IMR-90 (cell line): ENCODE results near the gene TOMM20L. TPM values are rescaled to one million over a fixed set of nuclear protein-coding genes. Genes with fewer than 3 reads are reported as not detected.

Experiments
- ATAC-seq: fragments of 200-7000 bp; cut with Tn5 transposase; 2 replicates; pipeline ENCODE4 v1.9.1; 2020; ENCODE audit warnings: low read depth, mild to moderate bottlenecking, moderate library complexity
- BruUV-seq: library from RNA; stranded (reverse); fragments of 400-500 nt; replicated peaks from 2 replicates; lab custom pipeline; 2021; lab: Mats Ljungman, UMichigan
- CTCF ChIA-PET: fragments of 300-600 bp; formaldehyde crosslinking; extraction: SDS; loops from one replicate; lab custom pipeline; 2021; ENCODE audit warnings: antibody characterized with exemption; lab: Yijun Ruan, JAX
- POLR2A ChIA-PET: fragments of 300-600 bp; sonication (Branson Sonifier 250); formaldehyde crosslinking; loops from one replicate; lab custom pipeline; 2022; ENCODE audit warnings: antibody characterized with exemption; ENCODE audit not compliant: unreplicated experiment; lab: Charles Lee
- DNase-seq: peaks from one replicate; pipeline ENCODE4 v3.0.0; 2013
- H2AFZ ChIP-seq: replicated peaks from 2 replicates; pipeline ENCODE3; 2013; ENCODE audit warnings: low read length, mild to moderate bottlenecking; ENCODE audit not compliant: poor library complexity
- H2AK5ac ChIP-seq: 2 replicates; pipeline ENCODE4 v1.6.1; 2013; ENCODE audit warnings: low read depth, low read length, inconsistent platforms
- H2AK9ac ChIP-seq: replicated peaks from 2 replicates; pipeline ENCODE3; 2013; ENCODE audit warnings: mild to moderate bottlenecking, low read depth, low read length, moderate library complexity; ENCODE audit not compliant: poor library complexity
- H2BK120ac ChIP-seq: 2 replicates; pipeline ENCODE4 v1.6.1; 2013; ENCODE audit warnings: low read depth, low read length, inconsistent platforms
- H2BK15ac ChIP-seq: 3 replicates; pipeline ENCODE4 v1.6.1; 2013; ENCODE audit warnings: low read depth, low read length, inconsistent platforms
- H2BK20ac ChIP-seq: 2 replicates; pipeline ENCODE4 v1.6.1; 2013; ENCODE audit warnings: low read depth, mild to moderate bottlenecking, inconsistent platforms, low read length, moderate library complexity
- H2BK5ac ChIP-seq: 2 replicates; pipeline ENCODE4 v1.6.1; 2013; ENCODE audit warnings: mild to moderate bottlenecking, low read depth, low read length, inconsistent platforms; ENCODE audit not compliant: poor library complexity, severe bottlenecking
- H3K14ac ChIP-seq: replicated peaks from 2 replicates; pipeline ENCODE4 v1.6.1; 2013; ENCODE audit warnings: low read depth, low read length, inconsistent platforms
- H3K18ac ChIP-seq: 2 replicates; pipeline ENCODE4 v1.6.1; 2013; ENCODE audit warnings: low read depth, low read length, control low read depth
- H3K23ac ChIP-seq: 2 replicates; pipeline ENCODE4 v1.6.1; 2013; ENCODE audit warnings: low read depth, low read length, inconsistent platforms
- H3K27ac ChIP-seq: 2 replicates; pipeline ENCODE4 v1.5.1; 2013; ENCODE audit warnings: mild to moderate bottlenecking, control low read depth, low read length; ENCODE audit not compliant: insufficient read depth
- H3K27me3 ChIP-seq: 2 replicates; pipeline ENCODE4 v1.6.1; 2013; ENCODE audit warnings: low read length; ENCODE audit not compliant: control insufficient read depth, insufficient read depth
- H3K36me3 ChIP-seq: 2 replicates; pipeline ENCODE4 v1.6.1; 2013; ENCODE audit warnings: low read length, mixed read lengths; ENCODE audit not compliant: control insufficient read depth, insufficient read depth
- H3K4ac ChIP-seq: 2 replicates; pipeline ENCODE4 v1.6.1; 2013; ENCODE audit warnings: low read depth, low read length, inconsistent platforms
- H3K4me1 ChIP-seq: 2 replicates; pipeline ENCODE4 v1.6.1; 2013; ENCODE audit warnings: low read length, mixed read lengths; ENCODE audit not compliant: control insufficient read depth, insufficient read depth
- H3K4me2 ChIP-seq: 2 replicates; pipeline ENCODE4 v1.6.1; 2013; ENCODE audit warnings: low read depth, mild to moderate bottlenecking, control low read depth, low read length, moderate library complexity
- H3K4me3 ChIP-seq: 2 replicates; pipeline ENCODE4 v1.5.1; 2013; ENCODE audit warnings: low read depth, mild to moderate bottlenecking, control low read depth, low read length, moderate library complexity; ENCODE audit not compliant: insufficient read depth
- H3K56ac ChIP-seq: 2 replicates; pipeline ENCODE4 v1.6.1; 2013; ENCODE audit warnings: low read length, inconsistent platforms; ENCODE audit not compliant: insufficient read depth; ENCODE audit errors: extremely low read depth
- H3K79me1 ChIP-seq, 2 experiments: 2 replicates each; pipeline ENCODE4 v1.6.1; 2013; ENCODE audit warnings: low read length in 2 of 2, inconsistent platforms in 1 of 2, low read depth in 1 of 2
- H3K9ac ChIP-seq: 2 replicates; pipeline ENCODE4 v1.6.1; 2013; ENCODE audit warnings: low read depth, low read length, control low read depth
- H3K9me1 ChIP-seq: 2 replicates; pipeline ENCODE4 v1.6.1; 2013; ENCODE audit warnings: low read length, inconsistent platforms; ENCODE audit not compliant: insufficient read depth
- H3K9me3 ChIP-seq: 2 replicates; pipeline ENCODE4 v1.6.1; 2013; ENCODE audit warnings: low read length; ENCODE audit not compliant: control insufficient read depth, insufficient read depth
- H4K20me1 ChIP-seq: 2 replicates; pipeline ENCODE4 v1.6.1; 2013; ENCODE audit warnings: low read length, inconsistent platforms; ENCODE audit not compliant: insufficient read depth
- H4K5ac ChIP-seq: 2 replicates; pipeline ENCODE4 v1.6.1; 2013; ENCODE audit warnings: mild to moderate bottlenecking, low read depth, low read length, control low read depth
- H4K8ac ChIP-seq, 2 experiments: 2 replicates each; pipeline ENCODE4 v1.6.1; 2013; ENCODE audit warnings: low read depth in 2 of 2, low read length in 2 of 2, control low read depth in 1 of 2, inconsistent platforms in 1 of 2
- H4K91ac ChIP-seq: 2 replicates; pipeline ENCODE4 v1.6.1; 2013; ENCODE audit warnings: low read depth, low read length, inconsistent platforms; ENCODE audit not compliant: insufficient read depth
- BHLHE40 ChIP-seq: fragments of 150-350 bp; IDR thresholded peaks from 2 replicates; pipeline ENCODE4 v1.6.1; 2016; ENCODE audit warnings: mild to moderate bottlenecking, low read depth, low read length
- CEBPB ChIP-seq: IDR thresholded peaks from 2 replicates; pipeline ENCODE4 v1.6.1; 2012; ENCODE audit warnings: low read depth, low read length, improper control_type of control experiment
- CHD1 ChIP-seq: IDR thresholded peaks from 2 replicates; pipeline ENCODE4 v1.6.1; 2012; ENCODE audit warnings: low read depth, low read length, improper control_type of control experiment
- CTCF ChIP-seq: conservative IDR thresholded peaks from 2 replicates; pipeline ENCODE4 v1.5.1; 2012; ENCODE audit warnings: mild to moderate bottlenecking, low read depth, low read length, improper control_type of control experiment
- MAZ ChIP-seq: IDR thresholded peaks from 2 replicates; pipeline ENCODE4 v1.6.1; 2012; ENCODE audit warnings: low read depth, mild to moderate bottlenecking, low read length, improper control_type of control experiment, moderate library complexity, borderline replicate concordance
- RAD21 ChIP-seq: IDR thresholded peaks from 2 replicates; pipeline ENCODE4 v1.6.1; 2012; ENCODE audit warnings: low read length, improper control_type of control experiment
- RCOR1 ChIP-seq: IDR thresholded peaks from 2 replicates; pipeline ENCODE4 v1.6.1; 2012; ENCODE audit warnings: mild to moderate bottlenecking, low read length, improper control_type of control experiment; ENCODE audit not compliant: insufficient replicate concordance
- SMC3 ChIP-seq: fragments of 150-350 bp; IDR thresholded peaks from 2 replicates; pipeline ENCODE4 v1.6.1; 2016; ENCODE audit warnings: low read depth, mild to moderate bottlenecking, antibody characterized with exemption, low read length, moderate library complexity
- USF2 ChIP-seq: fragments of 150-350 bp; IDR thresholded peaks from 2 replicates; pipeline ENCODE4 v1.6.1; 2017; ENCODE audit warnings: mild to moderate bottlenecking, antibody characterized with exemption, low read length, low read depth
- WGBS, 2 experiments: methylation state at CpG; one replicate each; pipeline versions ENCODE4 v1.1.5 to v1.1.7; 2013; ENCODE audit warnings: missing lambda C conversion rate in 2 of 2; ENCODE audit not compliant: insufficient read length in 1 of 2; ENCODE audit errors: extremely low coverage in 2 of 2; 5-methylcytosine and 5-hydroxymethylcytosine counted together
- dilution Hi-C: fragments of 300-500 bp; cut with HindIII; formaldehyde crosslinking; loops from one replicate; pipeline ENCODE4 v1.14.3; 2018; ENCODE audit warnings: low sequenced_read_pairs; ENCODE audit not compliant: unreplicated experiment
- in situ Hi-C: fragments of 300-500 bp; cut with MboI; formaldehyde crosslinking; loops from 3 replicates; pipeline ENCODE4 v1.14.3; 2019; ENCODE audit warnings: low sequenced_read_pairs, inconsistent platforms, mixed read lengths
- intact Hi-C: fragments of 100-400 bp; cut with micrococcal nuclease; formaldehyde crosslinking; loops from 2 replicates; pipeline ENCODE4 v1.10.0; 2022
- polyA plus RNA-seq, 3 experiments: library from polyadenylated mRNA; depleted of rRNA; stranded (reverse); fragments of >200 nt; gene quantifications; 2 replicates each; pipeline ENCODE4 v1.2.3, GENCODE V29; 2012; ENCODE audit warnings: low replicate concordance in 1 of 3
- total RNA-seq: library from RNA; depleted of rRNA; stranded (reverse); fragments of >200 nt; gene quantifications from 2 replicates; pipeline ENCODE4 v1.2.3, GENCODE V29; 2012

The TOMM20L gene
- total and polyA plus RNA-seq, 2 of the 4 experiments (the other 2 are of a cell fraction), result not detected

- no peak overlapping the region for H3K27ac ChIP-seq
- no peaks in the 10 kb centered on the region for H4K20me1 ChIP-seq
- whole genome bisulfite sequencing, 2 experiments, result no CpG with 5 or more reads among the region's 3 CpGs
- BruUV-seq, result no TSS peak
- CTCF ChIA-PET, result interaction anchor here (0.6 kb wide), 1 partner anchor 12 kb away, joined by 3 read pairs; no protein-coding TSS in a partner anchor
- H3K9me3 ChIP-seq, result no peaks in the 10 kb centered on the region
- H2BK15ac ChIP-seq, result no peak overlapping the region
- POLR2A ChIA-PET, result no interaction called here
- intact Hi-C loops, result loop anchor here (1.0 to 5.0 kb wide), 2 partner anchors 39 to 46 kb away; no protein-coding TSS in a partner anchor
- H2BK20ac ChIP-seq, result no peak overlapping the region
- no peak overlapping the region for H3K4me3 ChIP-seq
- H3K18ac ChIP-seq, result no peak overlapping the region
- no peaks in the 10 kb centered on the region for H3K9me1 ChIP-seq
- H3K4me1 ChIP-seq, result no peaks in the 10 kb centered on the region
- no peak overlapping the region for H3K9ac ChIP-seq
- no peaks in the 10 kb centered on the region; a peak in 1 of 4 replicates for H3K79me1 ChIP-seq
- in situ Hi-C loops, result no loop called here
- H3K4ac ChIP-seq, result no peak overlapping the region
- no peak overlapping the region for H3K56ac ChIP-seq
- H2AK5ac ChIP-seq, result no peak overlapping the region
- no peaks in the 10 kb centered on the region for H3K27me3 ChIP-seq
- no peak overlapping the region for H3K23ac ChIP-seq
- H2AK9ac ChIP-seq, result no peak overlapping the region
- peaks cover 26% of the 10 kb centered on the region for H3K36me3 ChIP-seq
- TF ChIP-seq USF2 (no peak), MAZ (no peak), CHD1 (no peak), RAD21 (no peak), BHLHE40 (no peak), RCOR1 (no peak), SMC3 (no peak), CTCF (peak; percentile 21; the same call in 1 of the 2 replicates), CEBPB (no peak)
- dilution Hi-C loops, result no loop called here
- no peak overlapping the region for H2BK5ac ChIP-seq
- no peak overlapping the region for H3K4me2 ChIP-seq
- no peak overlapping the region for H4K91ac ChIP-seq
- no peak overlapping the region for H3K14ac ChIP-seq
- DNase-seq, result peak; percentile 17
- ATAC-seq, result no peak
- no peak overlapping the region for H2BK120ac ChIP-seq
- H2AFZ ChIP-seq, result no peak overlapping the region
- H4K8ac ChIP-seq, result no peak overlapping the region
- no peak overlapping the region for H4K5ac ChIP-seq
Observed at GRCh38 chr14:58362798-58363412, 32.8 kb upstream of the TOMM20L start.
